NOMO-1 treated with DMSO at 0.1 percent for 48 hours (cell line): ENCODE measurements around the gene MICB.
"Not testable (repeated sequence)": the region's sequence is repeated elsewhere in the genome, so short reads cannot be mapped to it uniquely, and the experiment has no call there.

ENCODE experiments used
- DNase-seq: peaks from one replicate; lab custom pipeline; 2025; ENCODE audit not compliant: unreplicated experiment; lab: John Stamatoyannopoulos, UW

The MICB gene

DNA sequence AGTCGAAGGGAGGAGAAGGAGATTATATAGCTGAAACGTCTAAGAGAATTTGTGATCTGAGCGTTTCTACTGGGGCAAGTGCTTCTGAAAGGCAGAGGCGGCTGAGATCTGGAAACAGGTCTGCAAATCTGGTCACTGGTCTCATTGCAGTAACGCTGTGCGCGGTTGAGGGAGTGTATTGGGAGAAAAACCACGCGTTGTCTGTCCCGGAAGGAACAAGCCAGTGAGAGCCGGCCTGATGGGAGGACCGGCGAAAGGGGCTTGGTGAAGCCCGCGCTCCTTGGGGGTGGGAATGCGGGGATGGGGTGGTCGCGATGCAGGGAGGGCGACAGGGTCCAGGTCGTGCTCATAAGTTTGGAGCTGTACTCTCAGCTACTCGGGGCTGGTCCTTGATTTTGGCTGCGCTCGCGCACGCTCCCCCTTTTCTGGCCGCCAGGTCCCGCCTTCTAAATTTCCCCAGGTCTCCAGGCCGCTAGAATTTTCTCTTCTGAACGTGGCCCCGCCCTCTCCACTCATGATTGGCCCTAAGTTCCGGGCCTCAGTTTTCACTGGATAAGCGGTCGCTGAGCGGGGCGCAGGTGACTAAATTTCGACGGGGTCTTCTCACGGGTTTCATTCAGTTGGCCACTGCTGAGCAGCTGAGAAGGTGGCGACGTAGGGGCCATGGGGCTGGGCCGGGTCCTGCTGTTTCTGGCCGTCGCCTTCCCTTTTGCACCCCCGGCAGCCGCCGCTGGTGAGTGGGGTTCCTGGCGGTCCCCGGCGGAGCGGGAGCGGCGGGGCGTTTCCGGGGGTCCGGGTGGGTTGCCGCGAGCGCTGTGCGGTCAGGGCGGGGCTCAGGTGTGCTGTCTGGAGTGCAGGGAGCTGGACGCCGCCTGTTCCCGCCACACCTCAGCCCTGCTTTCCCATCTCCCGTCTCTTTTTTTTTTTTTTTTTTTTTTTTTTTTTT, at the start of gene MICB:
Gene MICB, plus strand, starts transcription at position 615 of the 946 bp plus-strand sequence. Its CDS starts 49 bp downstream, at position 664.
- peak; percentile 82 for DNase-seq

DNA sequence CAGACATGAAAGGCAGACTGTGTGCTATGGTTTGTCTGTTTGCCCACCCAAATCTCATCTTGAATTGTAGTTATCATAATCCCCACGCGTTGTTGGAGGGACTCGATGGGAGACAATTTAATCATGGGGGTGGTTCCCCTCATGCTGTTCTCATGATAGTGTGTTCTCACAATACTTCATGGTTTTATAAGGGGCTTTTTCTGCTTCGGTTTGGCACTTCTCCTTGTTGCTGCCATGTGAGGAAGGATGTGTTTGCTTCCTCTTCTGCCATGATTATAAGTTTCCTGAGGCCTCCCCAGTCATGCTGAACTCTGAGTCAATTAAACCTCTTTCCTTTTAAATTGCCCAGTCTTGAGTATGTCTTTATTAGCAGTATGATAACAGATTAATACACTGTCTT, 47.2 kb upstream of the MICB start:
- no peak for DNase-seq

DNA sequence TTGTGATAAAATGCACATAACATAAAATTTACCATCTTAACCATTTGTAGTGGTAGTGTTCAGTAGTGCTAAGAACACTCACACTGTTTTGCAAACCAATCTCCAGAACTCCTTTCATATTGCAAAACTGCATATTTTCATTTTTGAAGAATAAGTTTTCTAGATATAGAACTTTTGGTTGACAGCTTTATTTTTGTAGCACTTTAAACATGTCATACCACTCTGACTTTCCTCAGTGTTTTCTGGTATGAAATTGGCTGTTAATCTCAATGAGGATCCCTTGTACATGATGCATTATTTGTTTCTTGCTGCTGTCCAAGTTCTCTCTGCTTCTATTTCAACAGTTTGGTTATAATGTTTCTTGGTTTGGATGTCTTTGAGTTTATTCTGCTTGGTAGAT, 45.1 kb upstream of the MICB start:
- no peak for DNase-seq

DNA sequence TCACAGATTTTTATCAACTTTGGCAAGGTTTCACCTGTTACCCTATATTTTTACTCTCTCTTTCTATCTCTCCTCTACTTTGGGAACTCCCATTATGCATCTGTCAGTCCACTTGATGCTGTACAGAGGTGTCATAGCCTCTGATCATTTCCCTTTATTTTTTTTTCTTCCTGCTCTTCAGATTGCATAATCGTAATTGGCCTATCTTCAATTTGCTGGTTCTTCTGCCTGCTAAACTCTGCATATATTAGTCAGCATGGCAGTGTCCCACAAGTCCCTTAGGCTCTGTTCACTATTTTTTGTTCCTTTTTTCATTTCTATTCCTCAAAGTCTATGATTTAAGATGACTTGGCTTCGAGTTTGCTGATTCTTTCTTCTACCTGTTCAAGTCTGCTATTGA, 44.7 kb upstream of the MICB start:
- DNase-seq = peak; percentile 91

DNA sequence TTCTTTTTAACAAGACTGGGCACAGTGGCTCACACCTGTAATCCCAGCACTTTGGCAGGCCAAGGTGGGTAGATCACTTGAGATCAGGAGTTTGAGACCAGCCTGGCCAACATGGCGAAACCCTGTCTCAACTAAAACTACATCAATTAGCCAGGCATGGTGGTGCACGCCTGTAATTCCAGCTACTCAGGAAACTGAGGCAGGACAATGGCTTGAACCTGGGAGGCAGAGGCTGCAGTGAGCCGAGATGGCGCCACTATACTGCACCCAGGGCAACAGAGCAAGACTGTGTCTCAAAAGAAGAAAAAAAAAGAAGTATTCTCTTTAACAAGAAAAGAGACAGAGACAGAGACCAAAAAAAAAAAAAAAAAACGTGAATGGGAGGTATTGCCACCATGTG, 38.1 kb upstream of the MICB start:
- DNase-seq = not testable (repeated sequence)

DNA sequence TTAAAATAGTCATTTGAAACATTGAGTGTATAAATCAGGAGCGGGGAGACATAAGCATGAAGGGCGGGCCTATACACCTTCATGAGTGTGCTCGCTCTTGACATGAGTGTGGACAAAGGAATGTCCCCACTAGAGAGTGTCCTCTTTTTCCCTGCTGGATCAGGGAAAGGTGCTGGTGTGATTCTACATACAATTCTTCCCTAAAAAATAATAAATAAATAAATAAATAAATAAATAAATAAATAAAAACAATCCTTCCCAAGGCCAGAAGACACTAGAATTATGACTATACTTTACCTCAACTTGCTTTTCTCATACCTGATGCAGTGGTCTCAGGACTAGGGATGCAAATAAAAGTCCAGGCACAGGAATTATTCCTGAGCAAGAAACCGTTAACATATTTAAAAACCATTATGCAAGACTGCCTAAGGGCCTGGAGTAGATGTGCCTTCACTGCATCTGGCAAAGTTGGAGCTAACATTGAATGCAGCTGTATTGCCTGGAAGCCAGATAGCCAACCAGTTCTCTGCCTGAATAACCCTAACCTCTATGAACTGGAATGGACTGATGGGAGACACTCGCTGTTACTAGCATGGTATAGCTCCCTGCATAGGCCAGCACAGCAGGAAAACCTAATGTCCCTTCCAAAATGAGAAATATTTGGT, 37.5 kb upstream of the MICB start:
- DNase-seq = no peak

DNA sequence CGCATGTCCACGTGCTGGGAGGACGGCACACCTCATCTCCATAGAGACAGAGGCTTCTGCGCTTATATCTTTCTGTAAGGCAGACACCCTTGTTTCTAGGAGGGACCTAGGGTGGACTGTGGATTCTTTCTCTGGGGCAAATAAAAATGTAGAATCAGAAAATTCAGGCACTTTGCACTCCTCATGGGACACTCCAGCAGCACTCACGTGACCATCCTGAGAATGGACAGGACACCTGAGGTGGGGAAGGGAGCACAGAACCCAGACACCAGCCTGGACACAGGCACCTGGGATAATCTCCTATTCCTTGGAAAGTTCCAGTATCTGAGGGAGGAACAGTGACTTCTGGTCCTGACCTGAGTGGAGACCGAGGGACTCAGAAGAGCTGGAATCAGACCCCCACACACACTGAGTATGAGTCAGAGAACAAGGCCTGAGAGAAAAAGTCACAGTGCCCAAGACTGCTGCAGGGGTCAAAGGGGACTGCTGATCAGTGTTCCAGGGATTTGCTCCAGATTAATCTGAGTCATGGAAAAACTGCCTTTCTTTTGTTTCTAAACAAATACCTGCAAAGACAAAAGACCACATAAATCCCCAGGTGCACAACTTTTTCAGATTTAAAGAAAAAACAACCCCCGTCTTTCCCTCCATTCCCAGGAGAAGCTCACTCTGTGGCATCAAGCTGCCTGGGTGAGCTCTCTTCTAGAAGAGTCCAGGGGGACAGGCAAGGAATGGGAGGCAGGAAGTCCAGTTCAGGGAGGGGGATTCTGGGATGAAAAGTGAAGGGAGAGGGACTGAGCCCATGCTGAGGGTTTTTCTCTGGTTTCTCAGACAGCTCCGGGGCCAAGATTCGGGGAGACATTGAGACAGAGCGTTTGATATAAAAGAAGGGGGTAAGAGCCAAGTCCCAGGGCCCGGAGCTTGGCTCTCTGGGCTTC, 35.6 kb upstream of the MICB start:
- no peak for DNase-seq

DNA sequence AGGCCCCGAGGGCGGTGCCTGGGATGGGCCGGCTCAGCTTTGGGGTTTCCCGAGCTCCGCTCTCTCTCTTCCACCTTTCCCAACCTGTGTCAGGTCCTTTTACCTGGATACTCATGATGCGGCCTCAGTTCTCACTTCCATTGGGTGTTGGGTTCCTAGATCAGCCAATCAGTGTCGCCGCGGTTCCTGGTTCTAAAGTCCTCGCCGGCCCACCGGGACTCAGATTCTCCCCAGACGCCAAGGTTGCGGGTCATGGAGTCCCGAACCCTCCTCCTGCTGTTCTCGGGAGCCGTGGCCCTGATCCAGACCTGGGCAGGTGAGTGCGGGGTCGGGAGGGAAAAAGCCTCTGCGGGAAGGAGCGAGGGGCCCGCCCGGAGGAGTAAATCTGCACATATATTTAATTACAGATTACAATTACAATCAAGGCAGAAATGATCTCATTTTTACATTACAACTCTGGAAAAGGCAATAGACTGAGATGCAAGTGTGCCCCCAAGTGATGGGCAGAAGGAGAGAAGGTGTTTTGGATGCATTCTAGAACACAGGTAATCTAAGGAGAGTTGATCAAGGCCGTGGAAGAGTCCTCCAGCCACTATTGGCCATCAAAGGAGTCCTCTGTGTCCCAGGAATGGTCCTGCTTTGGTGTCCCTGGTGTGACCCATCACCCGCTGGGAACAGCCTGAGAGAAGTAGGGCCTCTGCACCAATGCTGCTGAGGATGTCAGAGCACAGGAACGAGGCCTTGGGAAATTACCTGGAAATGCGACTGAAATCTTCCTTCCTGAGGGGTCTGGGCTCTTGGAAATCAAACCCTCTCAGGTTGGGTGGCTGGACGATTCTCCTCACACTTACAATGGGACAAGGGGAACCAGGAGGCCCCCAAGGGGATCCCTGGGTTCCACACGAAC, 34.7 kb upstream of the MICB start:
- DNase-seq = peak; percentile 85

DNA sequence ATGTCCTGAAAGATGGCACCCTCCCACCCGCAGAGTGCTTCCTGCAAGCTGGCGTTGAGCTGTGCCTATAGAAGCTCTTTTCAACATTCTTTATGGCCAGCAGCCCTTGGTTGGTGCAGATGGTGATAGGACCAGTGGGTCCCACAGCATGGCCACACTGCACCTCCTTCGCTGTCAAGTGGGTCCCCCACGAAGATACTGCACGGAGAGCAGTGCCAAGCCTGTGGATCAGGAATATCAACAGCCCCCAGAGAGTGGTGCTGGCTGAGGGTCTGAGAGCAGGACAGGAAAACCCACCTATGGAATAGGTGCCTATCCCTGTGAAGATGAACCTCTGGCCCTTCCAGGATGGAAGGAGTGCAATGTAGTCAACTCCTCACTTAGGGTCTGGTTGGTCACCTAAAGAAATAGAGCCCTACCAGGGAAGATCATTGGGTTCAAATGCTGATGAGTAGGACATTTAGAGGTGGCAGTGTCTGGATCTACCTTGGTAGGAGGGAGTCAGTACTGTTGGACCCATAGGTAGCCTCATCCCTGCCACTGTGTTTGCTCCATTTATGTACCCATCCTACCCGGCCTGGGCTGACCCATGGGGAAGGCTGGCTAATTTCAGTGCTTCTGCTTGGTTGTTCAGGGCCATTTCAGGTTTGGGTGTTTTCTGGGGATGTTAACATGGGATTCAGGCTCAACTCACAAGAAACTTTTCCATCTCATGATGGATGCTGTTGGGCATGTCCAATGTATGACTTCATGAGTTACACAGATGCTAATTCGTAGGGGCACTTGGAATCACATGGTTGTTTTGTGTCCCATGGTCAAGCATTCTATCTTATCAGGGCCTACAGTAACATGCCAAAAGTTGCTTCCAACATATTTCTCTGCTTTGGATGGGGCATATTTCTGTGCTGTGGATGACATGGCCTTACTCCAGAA, 33.4 kb upstream of the MICB start:
- no peak for DNase-seq

DNA sequence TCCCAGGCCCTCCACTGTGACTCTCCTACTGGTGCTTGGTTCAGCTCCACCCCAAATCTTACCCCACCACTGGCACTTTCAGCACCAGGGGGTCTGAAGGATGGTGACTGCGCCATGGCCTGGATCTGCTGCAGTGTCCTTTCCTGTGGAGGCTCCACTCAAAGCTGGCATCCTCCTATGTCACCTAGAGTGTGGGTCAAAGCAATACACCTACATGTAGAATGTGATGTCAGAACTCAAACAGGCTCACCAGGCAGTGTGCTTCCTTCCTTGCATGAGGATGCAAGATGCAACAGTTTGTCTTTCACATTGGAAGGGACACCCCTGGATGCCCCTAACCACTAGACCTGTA, 32.8 kb upstream of the MICB start:
- no peak for DNase-seq

DNA sequence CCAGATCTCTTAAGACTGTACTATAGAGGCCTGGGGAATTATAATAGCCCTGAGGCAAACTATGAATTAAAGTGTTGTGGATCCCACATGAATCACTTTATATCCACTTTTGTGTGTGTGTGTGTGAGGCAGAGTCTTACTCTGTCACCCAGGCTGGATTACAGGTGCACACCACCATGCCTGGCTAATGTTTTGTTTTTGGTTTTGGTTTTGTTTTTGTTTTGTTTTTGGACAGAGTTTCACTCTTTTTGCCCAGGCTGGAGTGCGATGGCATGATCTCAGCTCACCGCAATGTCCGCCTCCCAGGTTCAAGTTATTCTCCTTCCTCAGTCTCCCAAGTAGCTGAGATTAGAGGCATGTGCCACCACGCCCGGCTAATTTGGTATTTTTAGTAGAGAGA, 32.2 kb upstream of the MICB start:
- DNase-seq = no peak

DNA sequence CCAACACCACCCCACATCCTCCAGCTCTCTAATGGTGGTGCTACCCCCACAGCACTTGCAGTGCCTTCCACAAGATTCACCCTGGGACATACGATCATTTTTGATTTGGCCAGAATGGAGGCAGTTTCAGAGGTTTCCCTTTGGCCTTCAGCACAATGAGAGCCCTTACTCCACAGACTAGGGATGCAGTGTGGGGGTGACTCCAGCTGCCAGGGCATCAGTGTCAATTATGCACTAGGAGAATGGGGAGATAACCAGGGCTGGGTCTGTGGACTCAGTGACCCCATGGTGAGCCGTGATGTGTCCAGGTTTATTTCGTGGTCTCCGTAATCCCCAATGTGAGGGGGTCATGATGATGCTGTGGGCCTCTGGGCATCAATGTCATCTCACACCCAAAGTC, 31.5 kb upstream of the MICB start:
- no peak for DNase-seq

DNA sequence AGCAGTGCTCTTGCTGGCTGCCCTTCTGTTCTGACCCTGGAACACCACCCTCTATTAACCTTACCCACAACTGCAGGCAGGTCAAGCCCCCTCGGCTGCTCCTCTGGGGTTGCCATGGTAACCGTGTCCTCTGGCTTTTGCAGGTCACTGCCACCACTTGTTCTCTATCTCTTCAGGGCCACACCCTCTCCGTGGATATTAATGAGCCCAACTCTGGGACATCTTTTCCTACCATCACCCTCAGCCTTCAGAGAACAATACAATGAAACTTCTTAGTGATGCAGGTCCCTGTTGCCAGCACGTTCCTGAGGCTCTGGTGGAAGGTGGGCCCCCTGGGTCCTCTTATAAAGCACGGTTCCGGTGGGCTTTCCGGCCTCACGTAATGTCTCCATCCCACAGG, 30.8 kb upstream of the MICB start:
- no peak for DNase-seq

DNA sequence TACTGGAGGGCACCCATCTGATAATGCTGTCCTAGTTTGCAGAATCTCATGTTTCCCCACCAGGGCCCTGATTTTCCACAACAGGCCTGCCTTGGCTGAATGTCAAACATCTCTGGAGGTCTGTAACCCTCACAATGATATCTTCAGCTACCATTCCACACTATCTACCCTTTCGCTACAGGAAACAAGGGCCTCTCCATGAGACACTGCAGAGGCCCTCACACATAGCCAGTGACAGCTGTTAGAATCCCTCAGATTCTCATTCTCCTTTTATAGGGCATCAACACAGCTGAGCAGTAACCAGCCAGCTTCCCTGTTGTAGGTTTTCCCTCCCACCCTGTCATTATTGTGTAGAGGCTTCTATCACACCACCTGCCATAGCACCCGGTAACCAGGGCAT, 29.6 kb upstream of the MICB start:
- DNase-seq = no peak

DNA sequence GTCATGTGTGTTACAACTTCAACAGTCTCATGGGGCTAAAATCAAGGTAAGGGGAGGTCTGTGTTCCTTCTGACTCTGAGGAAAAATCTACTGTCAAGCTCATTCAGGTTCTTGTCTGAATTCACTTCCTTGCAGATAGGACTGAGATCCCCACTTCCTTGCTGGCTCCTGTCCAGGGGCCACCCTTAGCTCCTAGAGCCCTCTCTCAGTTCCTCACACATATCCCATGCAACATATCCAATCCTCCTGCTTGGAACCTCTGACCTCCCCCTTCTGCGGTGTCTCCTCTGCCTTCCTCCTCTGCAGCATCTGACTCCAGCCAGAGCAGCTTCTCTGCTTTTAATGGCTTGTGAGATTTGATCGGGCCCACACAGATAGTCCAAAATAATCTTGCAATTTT, 27.1 kb upstream of the MICB start:
- no peak for DNase-seq

DNA sequence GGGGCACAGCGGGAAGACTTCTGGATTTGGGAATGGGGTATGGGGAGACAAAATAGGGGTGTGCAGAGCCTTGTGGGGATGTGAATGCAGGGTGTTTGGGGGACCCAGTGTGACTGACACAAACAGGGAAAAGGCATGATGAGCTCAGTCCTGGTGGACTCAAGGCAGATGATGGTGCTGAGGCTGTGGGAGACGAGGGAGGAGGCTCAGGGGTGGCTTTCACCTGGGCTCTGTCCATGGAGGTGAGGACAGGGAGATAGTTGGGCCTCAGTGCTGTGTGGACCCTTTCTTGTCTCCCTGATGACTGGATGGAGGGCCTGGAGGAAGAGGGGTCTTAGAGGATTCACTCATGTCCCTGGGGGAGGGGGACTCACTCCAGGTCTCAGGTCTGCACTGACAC, 26.2 kb upstream of the MICB start:
- no peak for DNase-seq

DNA sequence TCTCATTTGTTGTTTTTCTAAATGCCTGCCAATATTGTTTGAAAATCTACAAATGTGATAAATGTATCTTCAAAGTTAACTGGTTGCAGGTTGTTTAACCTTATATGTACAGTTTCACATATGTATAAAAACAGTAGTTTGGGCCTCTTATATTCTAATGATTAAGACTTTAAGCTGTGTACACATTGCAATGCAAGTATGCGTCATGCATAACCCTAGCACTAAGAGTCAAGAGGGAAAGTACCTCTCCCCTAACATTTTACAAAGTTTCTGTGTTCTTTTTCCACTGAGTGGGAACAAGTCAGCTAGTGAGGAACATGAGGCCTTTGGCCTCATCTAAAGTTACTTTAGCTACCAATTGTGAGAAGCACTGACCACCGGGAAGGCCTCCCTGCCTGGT, 25.7 kb upstream of the MICB start:
- DNase-seq = no peak

DNA sequence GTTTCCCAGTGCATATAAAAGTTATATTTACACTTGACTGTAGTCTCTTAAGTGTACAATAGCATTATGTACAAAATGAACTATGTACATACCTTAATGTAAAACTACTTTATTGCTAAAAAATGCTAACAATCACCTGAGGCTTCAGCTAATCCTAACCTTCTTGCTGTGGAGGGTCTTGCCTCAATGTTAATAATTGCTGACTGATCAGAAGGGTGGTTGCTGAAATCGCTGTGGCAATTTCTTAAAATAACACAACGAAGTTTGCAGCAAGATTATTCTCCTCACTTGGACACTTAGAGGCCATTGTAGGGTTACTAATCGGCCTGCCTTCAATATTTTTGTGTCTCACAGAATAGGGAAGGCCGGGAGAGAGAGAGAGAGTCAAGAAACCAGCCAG, 24.7 kb upstream of the MICB start:
- DNase-seq = no peak
